HEK293 (cell line): ENCODE measurements around the gene RIN3.

Experiments used
- CTCF ChIA-PET: fragments of 350-600 bp; formaldehyde crosslinking; extraction: SDS; loops from one replicate; lab custom pipeline; 2021; ENCODE audit warnings: antibody characterized with exemption; lab: Yijun Ruan, JAX
- POLR2A ChIA-PET: fragments of 300-600 bp; formaldehyde crosslinking; extraction: SDS; loops from one replicate; lab custom pipeline; 2020; ENCODE audit warnings: antibody characterized with exemption, inconsistent platforms; lab: Yijun Ruan, JAX
- H3K27ac ChIP-seq: fragments of 200-500 bp; sonication (Bioruptor generic); 2 replicates; pipeline ENCODE4 v1.5.1; 2014; ENCODE audit warnings: low read depth, low read length, control low read depth, inconsistent platforms; ENCODE audit errors: extremely low read depth
- H3K36me3 ChIP-seq, 2 experiments: fragments of 200-500 bp in 1 of 2; sonication (Bioruptor generic) in 1 of 2; 1 replicate in 1 of 2; 2 replicates in 1 of 2; pipeline ENCODE4 v1.5.1; 2014 to 2017; ENCODE audit warnings: inconsistent platforms in 2 of 2, low read length in 2 of 2; ENCODE audit not compliant: control insufficient read depth in 2 of 2, insufficient read depth in 1 of 2
- H3K4me1 ChIP-seq: fragments of 200-500 bp; sonication (Bioruptor generic); 2 replicates; pipeline ENCODE4 v1.5.1; 2014; ENCODE audit warnings: mild to moderate bottlenecking, low read length, inconsistent platforms; ENCODE audit not compliant: control insufficient read depth, insufficient read depth
- H3K4me3 ChIP-seq: 2 replicates; pipeline ENCODE4 v1.5.1; 2011; ENCODE audit warnings: low read depth, mild to moderate bottlenecking, control low read depth, low read length, moderate library complexity
- H3K9me3 ChIP-seq: fragments of 200-500 bp; sonication (Bioruptor generic); 2 replicates; pipeline ENCODE4 v1.5.1; 2014; ENCODE audit warnings: low read depth, low read length, inconsistent platforms; ENCODE audit not compliant: control insufficient read depth, insufficient read depth
- CTCF ChIP-seq: fragments of 450-650 bp; formaldehyde crosslinking; IDR thresholded peaks from 2 replicates; pipeline ENCODE4 v1.5.1; 2016; ENCODE audit warnings: missing biosample characterization, missing genetic modification characterization
- FEZF1 ChIP-seq: fragments of 450-650 bp; formaldehyde crosslinking; IDR thresholded peaks from 2 replicates; pipeline ENCODE4 v1.5.1; 2016; ENCODE audit warnings: missing biosample characterization, missing genetic modification characterization
- KLF8 ChIP-seq: fragments of 450-650 bp; formaldehyde crosslinking; IDR thresholded peaks from 2 replicates; pipeline ENCODE4 v1.5.1; 2016; ENCODE audit warnings: missing biosample characterization, missing genetic modification characterization
- ZBTB20 ChIP-seq: fragments of 450-650 bp; formaldehyde crosslinking; IDR thresholded peaks from 2 replicates; pipeline ENCODE4 v1.5.1; 2016; ENCODE audit warnings: missing biosample characterization, missing genetic modification characterization
- ZBTB49 ChIP-seq: fragments of 450-650 bp; formaldehyde crosslinking; IDR thresholded peaks from 2 replicates; pipeline ENCODE4 v1.5.1; 2016; ENCODE audit warnings: missing biosample characterization, missing genetic modification characterization, low read depth
- ZFP69B ChIP-seq: fragments of 450-650 bp; formaldehyde crosslinking; IDR thresholded peaks from 2 replicates; pipeline ENCODE4 v1.5.1; 2016; ENCODE audit warnings: missing biosample characterization, missing genetic modification characterization
- ZNF157 ChIP-seq: fragments of 450-650 bp; formaldehyde crosslinking; IDR thresholded peaks from 2 replicates; pipeline ENCODE4 v1.5.1; 2016; ENCODE audit warnings: missing biosample characterization, missing genetic modification characterization
- ZNF18 ChIP-seq: fragments of 450-650 bp; formaldehyde crosslinking; IDR thresholded peaks from 2 replicates; pipeline ENCODE4 v1.5.1; 2016; ENCODE audit warnings: missing biosample characterization, missing genetic modification characterization
- ZNF280D ChIP-seq: fragments of 450-650 bp; formaldehyde crosslinking; IDR thresholded peaks from 2 replicates; pipeline ENCODE4 v1.5.1; 2016; ENCODE audit warnings: missing biosample characterization, missing genetic modification characterization
- ZNF600 ChIP-seq: fragments of 450-650 bp; formaldehyde crosslinking; IDR thresholded peaks from 2 replicates; pipeline ENCODE4 v1.5.1; 2016; ENCODE audit warnings: missing biosample characterization, missing genetic modification characterization
- ZNF670 ChIP-seq: fragments of 450-650 bp; formaldehyde crosslinking; IDR thresholded peaks from 2 replicates; pipeline ENCODE4 v1.5.1; 2016; ENCODE audit warnings: missing biosample characterization, missing genetic modification characterization, low read depth
- ZNF776 ChIP-seq: fragments of 450-650 bp; formaldehyde crosslinking; IDR thresholded peaks from 2 replicates; pipeline ENCODE4 v1.5.0; 2017; ENCODE audit warnings: missing biosample characterization, missing genetic modification characterization, borderline replicate concordance
- ZSCAN30 ChIP-seq: fragments of 450-650 bp; IDR thresholded peaks from 2 replicates; pipeline ENCODE4 v1.5.1; 2018; ENCODE audit warnings: missing biosample characterization, mild to moderate bottlenecking, missing genetic modification characterization, moderate library complexity
- TF ChIP-seq, protein P1 (sequence below): fragments of 450-650 bp; formaldehyde crosslinking; IDR thresholded peaks from 2 replicates; pipeline ENCODE4 v1.5.1; 2016; ENCODE audit warnings: missing biosample characterization, missing genetic modification characterization
- TF ChIP-seq, protein P2 (sequence below): fragments of 450-650 bp; formaldehyde crosslinking; IDR thresholded peaks from 2 replicates; pipeline ENCODE4 v1.5.1; 2016; ENCODE audit warnings: missing biosample characterization, missing genetic modification characterization

RIN3 gene

DNA sequence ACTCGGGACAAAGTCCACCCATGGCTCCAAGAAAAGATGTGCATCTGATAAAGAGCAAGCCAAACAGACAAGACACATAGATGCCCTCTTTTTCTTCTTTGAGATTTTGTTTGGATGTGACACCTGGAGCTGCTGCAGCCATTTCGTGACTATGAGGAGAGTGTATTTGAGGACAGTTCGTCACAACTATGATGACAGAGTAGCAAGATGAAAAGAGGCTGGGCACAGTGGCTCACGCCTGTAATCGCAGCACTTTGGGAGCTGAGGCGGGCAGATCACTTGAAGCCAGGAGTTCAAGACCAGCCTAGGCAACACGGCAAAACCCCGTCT is 213.3 kb downstream of the RIN3 start:
- POLR2A ChIA-PET, result interaction anchor here (0.6 to 6.6 kb wide), 2 partner anchors 21 to 41 kb away, joined by 4 to 34 read pairs; partner anchors contain the start of gene LGMN
- Histone ChIP-seq H3K36me3 (peaks cover 9 to 11% of the 10 kb centered on the region in 2 experiments; a peak in 1 of 3 replicates), H3K27ac (no peak overlapping the region), H3K4me3 (no peak overlapping the region), H3K4me1 (no peaks in the 10 kb centered on the region), H3K9me3 (no peaks in the 10 kb centered on the region)
- TF ChIP-seq, protein P1, sequence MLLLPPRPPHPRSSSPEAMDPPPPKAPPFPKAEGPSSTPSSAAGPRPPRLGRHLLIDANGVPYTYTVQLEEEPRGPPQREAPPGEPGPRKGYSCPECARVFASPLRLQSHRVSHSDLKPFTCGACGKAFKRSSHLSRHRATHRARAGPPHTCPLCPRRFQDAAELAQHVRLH, result peak; percentile 61; the same call in 1 of the 2 replicates
- no peak for TF ChIP-seq ZFP69B
- 0 out of 2 replicates have a peak, but pooled peaks have one; percentile 65 for TF ChIP-seq ZNF280D
- TF ChIP-seq ZSCAN30 (tag by site-specific recombination), result no peak
- CTCF ChIA-PET, result interaction anchor here (0.7 kb wide), 1 partner anchor 1099 kb away, joined by 3 read pairs; no protein-coding TSS in a partner anchor

GRCh38 chr14:92728759-92729364 is 215.3 kb downstream of the RIN3 start:
- Histone ChIP-seq H3K4me1 (no peaks in the 10 kb centered on the region), H3K4me3 (no peak overlapping the region), H3K9me3 (no peaks in the 10 kb centered on the region), H3K36me3 (peaks cover 9 to 19% of the 10 kb centered on the region in 2 experiments; a peak in 2 of 3 replicates), H3K27ac (no peak overlapping the region)
- CTCF ChIA-PET, result no interaction called here
- TF ChIP-seq CTCF (tag by site-specific recombination) (no peak), ZNF600 (tag by site-specific recombination) (peak; percentile 41; the same call in 1 of the 2 replicates), ZNF776 (tag by site-specific recombination) (no peak), ZNF18 (tag by site-specific recombination) (no peak), ZNF157 (tag by site-specific recombination) (no peak), ZBTB49 (tag by site-specific recombination) (no peak), ZNF670 (tag by site-specific recombination) (no peak), FEZF1 (tag by site-specific recombination) (peak; percentile 41), ZBTB20 (tag by site-specific recombination) (no peak), KLF8 (tag by site-specific recombination) (no peak)
- TF ChIP-seq, protein P1, result no peak
- TF ChIP-seq, protein P2, sequence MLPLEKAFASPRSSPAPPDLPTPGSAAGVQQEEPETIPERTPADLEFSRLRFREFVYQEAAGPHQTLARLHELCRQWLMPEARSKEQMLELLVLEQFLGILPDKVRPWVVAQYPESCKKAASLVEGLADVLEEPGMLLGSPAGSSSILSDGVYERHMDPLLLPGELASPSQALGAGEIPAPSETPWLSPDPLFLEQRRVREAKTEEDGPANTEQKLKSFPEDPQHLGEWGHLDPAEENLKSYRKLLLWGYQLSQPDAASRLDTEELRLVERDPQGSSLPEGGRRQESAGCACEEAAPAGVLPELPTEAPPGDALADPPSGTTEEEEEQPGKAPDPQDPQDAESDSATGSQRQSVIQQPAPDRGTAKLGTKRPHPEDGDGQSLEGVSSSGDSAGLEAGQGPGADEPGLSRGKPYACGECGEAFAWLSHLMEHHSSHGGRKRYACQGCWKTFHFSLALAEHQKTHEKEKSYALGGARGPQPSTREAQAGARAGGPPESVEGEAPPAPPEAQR (tag by site-specific recombination), result no peak
- POLR2A ChIA-PET, result interaction anchor here (6.6 kb wide), 1 partner anchor 19 kb away, joined by 34 read pairs; the partner anchor contains the start of gene LGMN
